ENCODE measurements around the gene NCK2.

The NCK2 gene

DNA sequence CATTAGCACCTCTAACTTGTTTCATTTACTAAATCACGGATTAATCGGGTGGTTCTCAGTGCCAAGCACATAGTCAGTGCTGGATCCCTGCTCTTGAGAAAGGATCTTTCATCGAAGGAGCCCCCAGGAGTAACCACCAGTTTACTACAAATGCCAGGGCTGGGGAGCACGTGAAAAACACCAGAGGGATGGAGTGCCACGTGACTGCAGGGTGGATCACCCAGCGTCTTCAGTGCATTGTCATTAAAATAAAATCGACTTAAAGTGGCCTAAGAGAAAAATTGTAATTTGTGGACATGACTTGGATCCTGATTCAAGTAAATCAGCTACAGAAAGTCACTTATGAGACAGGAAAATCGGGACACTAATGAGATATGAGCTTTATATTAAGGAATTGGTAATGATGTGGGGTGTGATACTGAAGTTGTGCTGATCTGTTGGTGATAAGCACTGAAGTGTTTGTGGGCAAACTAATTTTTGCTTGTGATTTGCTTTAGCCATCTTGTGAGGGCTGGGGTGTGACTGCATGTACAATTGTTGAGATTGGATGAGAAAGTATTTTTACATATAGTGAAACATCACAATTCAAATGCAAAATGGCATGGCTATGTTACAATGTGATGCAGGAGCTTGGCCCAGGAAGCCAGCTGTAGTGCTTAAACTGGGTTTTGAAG is 63.8 kb downstream of the NCK2 start:
- in situ Hi-C loops (cut with MboI; ENCODE audit: low sequenced_read_pairs): no loop called here

GRCh38 chr2:105809097-105809473 is 64.4 kb downstream of the NCK2 start:
- in situ Hi-C loops (cut with MboI; ENCODE audit: low sequenced_read_pairs): no loop called here

DNA sequence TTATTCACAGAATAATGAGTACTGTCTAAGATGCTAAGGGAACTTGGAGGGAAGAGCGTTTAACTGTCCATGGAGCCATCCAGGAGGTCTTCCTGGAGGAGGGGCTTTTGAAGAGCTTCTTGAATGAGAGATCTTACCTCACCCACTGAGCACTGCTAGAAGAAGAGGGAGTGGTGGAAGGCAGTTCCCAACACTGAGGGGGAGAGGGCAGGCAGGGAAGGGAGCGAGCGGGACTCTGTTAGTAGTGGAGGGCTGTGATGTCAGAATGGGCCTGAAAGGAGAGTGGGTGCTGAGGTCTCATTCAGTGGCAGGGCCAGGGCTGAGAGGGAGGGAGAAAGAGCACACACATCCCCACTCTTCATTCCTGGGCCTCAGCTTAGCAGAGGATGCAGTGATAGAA is 65.0 kb downstream of the NCK2 start:
- in situ Hi-C loops (cut with MboI; ENCODE audit: low sequenced_read_pairs): no loop called here

DNA sequence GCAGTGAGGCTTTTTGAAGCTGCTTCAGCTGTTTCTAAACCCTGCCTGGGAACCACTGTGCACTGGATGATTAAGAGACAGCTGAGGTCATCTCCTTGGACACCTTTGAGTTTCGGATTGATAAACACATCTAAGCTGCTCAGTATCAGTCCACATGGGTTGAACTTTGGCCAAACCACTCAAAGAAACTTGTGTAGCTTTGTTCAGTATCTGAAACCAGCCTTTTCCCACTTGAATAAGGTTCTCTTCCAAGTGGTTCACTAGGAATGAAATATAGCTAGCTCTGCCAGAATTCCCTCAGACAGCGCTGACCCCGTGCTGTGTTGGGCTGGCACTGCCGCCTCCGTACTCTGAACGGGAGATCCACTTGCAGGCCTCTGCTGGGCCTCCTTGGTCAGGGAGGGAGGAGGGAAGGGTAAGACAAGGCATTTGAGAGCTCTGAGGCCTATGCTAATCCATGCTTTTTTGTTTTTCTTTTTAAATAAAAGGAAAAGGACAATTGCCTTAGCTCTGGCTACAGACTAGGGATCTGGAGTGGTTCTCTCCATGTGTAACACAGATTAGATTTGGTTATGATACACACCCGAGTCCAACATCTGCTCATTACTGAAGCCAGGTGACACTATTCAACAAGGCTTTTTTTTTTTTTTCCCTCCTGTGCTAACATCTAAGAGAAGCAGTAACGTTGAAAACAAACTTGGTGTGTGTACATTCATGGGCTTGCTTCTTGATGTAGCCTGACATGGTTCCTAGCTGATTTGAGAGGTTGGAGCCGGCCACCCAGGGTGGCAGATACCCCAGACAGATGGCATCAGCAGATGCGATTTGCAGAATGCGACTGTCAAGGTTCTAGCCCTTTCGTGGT is 67.7 kb downstream of the NCK2 start:
- in situ Hi-C loops (cut with MboI; ENCODE audit: low sequenced_read_pairs): no loop called here

- in situ Hi-C loops (cut with MboI; ENCODE audit: low sequenced_read_pairs): no loop called here
Measured at GRCh38 chr2:105813045-105813315, 68.3 kb downstream of the NCK2 start.

DNA sequence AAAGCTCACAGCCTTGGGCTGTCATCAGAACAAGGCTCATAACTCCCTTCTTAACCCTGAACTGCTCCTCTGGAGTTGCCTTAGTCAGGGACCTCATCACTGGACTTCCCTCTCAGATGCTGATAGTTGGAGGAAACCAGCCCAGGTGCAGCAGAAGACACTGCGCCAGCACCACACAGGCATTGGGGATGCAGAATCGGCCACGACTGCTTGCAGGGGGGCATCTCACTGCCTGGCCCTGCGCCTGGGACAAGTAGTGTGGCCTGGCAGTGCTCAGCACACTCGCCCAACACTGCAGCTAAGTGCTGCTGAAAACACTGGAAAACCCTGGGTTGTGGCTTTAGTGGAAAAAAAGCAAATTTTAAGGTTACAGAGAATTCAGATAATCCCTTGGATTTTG is 68.7 kb downstream of the NCK2 start:
- in situ Hi-C loops (cut with MboI; ENCODE audit: low sequenced_read_pairs): no loop called here

- in situ Hi-C loops (cut with MboI; ENCODE audit: low sequenced_read_pairs): no loop called here
Measured at GRCh38 chr2:105814291-105814940, 69.7 kb downstream of the NCK2 start.

DNA sequence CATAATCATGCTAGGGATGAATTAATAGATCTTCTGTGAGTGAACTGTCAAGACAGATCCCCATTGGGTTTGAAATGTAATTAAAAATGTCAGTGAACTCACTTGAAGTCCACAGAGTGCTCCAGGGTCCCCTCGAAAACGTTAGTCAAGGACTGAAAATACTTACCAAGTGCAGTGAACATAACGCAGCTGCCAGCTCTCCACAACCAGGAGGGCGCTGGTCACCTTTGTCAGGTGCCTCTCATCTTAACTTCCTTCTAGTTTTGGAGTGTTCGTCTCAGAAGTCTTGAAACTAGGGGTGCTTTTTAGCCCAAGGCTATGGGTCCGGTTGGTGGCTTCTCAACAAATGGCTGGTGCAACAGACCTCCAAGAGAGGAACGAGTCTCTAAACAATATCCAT is 70.7 kb downstream of the NCK2 start:
- in situ Hi-C loops (cut with MboI; ENCODE audit: low sequenced_read_pairs): no loop called here

DNA sequence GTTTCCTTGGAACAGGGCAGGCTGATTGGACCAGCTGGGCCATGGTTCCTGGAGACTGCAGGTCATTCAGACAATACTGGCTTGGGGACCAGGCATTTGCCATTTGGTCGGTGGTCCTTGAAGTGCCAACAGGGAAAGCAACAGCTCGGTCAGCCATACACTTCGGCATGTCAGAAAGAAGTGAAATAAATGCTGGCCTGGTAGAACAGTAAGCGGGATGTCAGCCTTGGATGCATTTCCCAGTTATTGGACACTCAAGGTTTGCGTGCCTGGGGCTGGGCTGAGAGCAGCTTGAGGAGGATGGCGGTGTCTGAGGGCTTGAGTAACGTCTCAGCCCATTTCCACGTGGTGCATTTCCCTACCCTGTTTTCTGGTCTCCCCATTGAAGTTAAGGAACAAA is 75.4 kb downstream of the NCK2 start:
- in situ Hi-C loops (cut with MboI; ENCODE audit: low sequenced_read_pairs): no loop called here

DNA sequence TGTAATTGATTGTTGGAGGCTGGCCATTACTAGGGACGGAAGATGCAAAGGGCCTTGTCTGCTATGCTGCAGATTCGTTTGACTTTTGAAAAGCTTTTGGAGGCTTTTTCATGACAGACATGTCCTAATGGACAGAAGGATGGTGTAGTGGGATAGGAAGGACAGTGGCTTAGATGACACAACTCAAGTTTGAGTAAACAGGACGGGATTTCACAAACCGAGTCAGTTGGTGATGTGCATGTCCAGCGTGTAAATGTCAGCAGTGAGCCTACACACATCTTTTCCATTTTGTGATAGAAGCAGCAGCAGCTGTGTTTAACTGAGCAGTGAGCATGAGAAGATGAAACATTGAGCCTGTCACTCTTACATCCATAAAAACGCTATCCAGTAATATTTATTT is 76.0 kb downstream of the NCK2 start:
- in situ Hi-C loops (cut with MboI; ENCODE audit: low sequenced_read_pairs): no loop called here

- in situ Hi-C loops (cut with MboI; ENCODE audit: low sequenced_read_pairs): no loop called here
Measured at GRCh38 chr2:105821428-105822125, 76.9 kb downstream of the NCK2 start.

DNA sequence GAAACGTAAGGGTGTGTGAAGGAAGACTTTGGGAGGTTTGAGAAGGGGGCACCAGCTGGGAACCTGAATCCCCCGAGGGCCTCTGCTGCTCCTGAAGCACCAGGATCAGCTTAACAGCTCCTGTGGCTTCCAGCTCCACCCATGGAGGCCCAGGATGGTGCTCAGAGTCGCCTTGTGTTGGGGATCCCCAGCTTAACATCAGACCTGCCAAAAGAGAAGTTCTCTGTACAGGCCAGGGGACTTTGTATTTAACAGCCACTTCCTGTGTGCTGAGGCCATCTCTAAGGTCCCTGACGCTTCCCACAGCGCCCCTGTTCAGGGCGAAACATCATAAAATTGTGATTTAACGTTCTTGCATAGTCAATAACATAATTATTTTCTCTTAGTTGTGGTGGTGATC is 77.5 kb downstream of the NCK2 start:
- in situ Hi-C loops (cut with MboI; ENCODE audit: low sequenced_read_pairs): no loop called here

DNA sequence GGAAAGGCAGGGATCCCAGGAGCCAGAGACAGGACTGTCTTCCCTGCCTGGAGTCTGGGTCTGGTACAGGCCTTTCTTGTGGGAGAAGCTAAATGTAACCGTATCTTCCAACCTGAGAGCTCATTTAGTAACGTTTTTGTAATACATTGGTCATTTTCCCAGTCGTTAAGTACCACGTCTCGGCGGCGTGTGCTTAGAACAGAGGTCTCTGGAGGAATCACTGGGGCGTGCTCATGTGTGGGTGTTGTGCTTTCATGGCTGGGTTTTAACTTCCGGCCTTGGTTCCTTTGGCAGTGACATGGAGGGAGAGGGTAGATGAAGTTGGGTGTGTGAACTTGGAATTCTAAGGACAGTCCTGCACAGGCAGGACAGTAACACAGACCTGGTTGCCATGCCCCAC is 79.7 kb downstream of the NCK2 start:
- in situ Hi-C loops (cut with MboI; ENCODE audit: low sequenced_read_pairs): no loop called here

DNA sequence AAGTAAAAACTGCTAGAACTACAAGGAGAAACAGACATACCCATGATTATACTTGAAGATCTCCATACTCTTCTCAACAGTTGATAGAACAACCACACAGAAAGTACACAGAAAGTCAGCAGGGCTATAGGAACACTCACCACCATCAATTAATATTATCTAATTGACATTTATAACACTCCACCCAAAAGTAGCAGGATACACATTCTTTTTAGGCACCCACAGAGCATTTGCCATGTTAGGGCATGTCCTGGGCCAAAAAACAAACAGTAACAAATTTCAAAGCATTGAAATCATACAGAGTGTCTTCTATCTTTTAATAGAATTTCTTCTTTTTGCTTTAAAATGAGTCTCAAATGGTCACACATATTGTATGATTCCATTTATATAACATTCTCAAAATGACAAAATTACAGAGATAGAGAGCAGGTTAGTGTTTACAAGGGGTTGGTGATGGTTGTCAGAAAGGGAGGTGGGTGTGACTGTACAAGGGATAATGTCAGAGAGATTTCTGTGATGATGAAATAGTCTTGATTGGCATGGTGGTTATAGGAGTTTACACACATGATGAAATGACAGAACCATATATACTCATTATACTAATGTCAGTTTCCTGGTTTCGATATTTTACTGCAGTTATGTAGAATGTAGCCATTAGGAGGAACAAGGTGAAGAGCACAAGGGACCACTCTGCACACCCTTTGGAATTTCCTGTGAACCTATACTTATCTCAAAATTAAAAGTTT is 82.8 kb downstream of the NCK2 start:
- in situ Hi-C loops (cut with MboI; ENCODE audit: low sequenced_read_pairs): no loop called here

- in situ Hi-C loops (cut with MboI; ENCODE audit: low sequenced_read_pairs): no loop called here
Measured at GRCh38 chr2:105828558-105828957, 83.8 kb downstream of the NCK2 start.

DNA sequence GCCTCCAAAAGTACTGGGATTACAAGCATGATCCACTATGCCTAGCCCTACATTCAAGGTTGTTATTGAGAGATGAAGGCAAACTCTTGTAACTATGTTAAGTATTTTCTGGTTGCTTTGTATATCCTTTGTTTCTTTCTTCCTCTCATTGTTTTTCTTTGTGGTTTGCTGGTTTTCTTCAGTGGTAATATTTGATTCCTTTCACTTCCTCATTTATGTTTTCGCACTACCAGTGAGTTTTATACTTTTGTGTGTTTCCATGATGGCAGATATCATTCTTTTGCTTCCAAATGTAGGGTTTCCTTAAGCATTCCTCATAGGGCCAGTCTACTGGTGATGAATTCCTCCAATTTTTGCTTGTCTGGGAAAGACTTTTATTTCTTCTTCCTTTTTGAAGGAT is 90.2 kb downstream of the NCK2 start:
- in situ Hi-C loops (cut with MboI; ENCODE audit: low sequenced_read_pairs): no loop called here

DNA sequence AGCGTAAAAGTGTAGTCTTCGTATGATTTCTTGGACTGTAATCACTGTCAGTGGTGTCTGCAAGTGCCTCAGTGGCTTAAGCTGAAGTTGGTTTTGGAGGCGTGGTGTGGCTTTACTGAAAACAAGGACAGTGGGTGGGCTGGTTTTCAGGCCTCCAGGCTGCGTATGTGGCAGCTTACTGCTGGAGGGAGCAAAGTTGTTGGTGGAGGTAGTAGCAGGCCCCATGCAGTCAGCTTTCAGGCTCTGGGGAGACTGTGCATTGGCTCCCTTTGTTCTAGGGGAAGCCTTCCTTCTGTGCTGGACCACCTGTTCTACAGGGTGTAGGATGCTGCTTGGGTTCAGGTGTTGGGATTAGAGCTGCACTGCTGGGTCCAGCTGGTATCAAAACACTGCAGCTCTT is 91.6 kb downstream of the NCK2 start:
- in situ Hi-C loops (cut with MboI; ENCODE audit: low sequenced_read_pairs): no loop called here

DNA sequence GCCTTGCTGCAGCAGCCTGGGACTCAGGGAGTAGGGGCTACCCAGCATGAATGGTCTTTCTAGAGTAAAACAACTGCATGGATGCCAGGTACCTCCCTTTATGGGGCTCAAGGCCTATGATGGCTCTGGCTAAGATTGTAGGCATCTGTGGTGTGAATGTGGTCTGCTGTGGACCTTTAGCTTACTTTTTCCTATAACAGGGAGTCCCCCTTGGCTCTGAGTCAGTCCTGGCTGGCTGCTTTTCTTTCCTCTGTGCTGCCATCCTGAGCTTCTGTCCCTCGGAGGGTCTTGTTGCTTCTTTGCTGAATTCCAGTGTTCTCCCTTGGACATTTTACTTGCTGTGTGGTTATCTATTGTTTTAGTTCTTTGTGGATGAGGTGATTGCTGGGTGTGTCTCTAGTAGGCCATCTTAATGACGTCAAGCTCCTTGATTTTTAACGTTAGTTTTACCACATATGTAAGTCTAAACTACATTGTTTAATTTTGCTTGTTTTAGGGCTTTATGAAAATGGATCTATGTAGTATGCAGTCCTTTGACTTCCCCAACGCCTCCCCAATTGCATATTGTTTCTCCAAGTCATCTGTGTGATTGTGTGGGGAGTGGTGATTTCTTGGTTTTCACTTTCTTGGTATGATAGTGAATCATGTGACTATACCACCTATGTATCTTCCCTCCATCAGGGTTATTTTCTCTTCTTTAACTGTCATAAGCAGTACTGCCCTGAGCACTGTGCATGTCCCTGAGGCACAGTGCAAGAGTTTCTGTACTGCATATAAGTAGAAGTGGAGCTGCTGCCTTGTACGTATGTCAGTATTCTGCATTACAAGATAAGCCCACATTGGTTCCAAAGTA is 92.4 kb downstream of the NCK2 start:
- in situ Hi-C loops (cut with MboI; ENCODE audit: low sequenced_read_pairs): no loop called here

- in situ Hi-C loops (cut with MboI; ENCODE audit: low sequenced_read_pairs): no loop called here
Measured at GRCh38 chr2:105839793-105840192, 95.1 kb downstream of the NCK2 start.

- in situ Hi-C loops (cut with MboI; ENCODE audit: low sequenced_read_pairs): no loop called here
Measured at GRCh38 chr2:105840933-105841332, 96.2 kb downstream of the NCK2 start.

All from HL-60/S4 treated with phorbol 12-myristate 13-acetate at 8.2 ng/mL for 4 days and 3 days (cell line).